ENCODE data around the gene C2CD2. TPM values are rescaled to one million over a fixed set of nuclear protein-coding genes. Genes with fewer than 3 reads are reported as not detected.

C2CD2 gene
- total RNA-seq, 1 donor from 2014 or later, result 20.5 TPM

GRCh38 chr21:41919666-41920398 is 34.0 kb downstream of the C2CD2 start:
- Mint-ChIP-seq H3K27me3 (no peaks in the 10 kb centered on the region), H3K4me1 (ENCODE audit: unreplicated experiment) (peaks cover 11% of the 10 kb centered on the region), H3K9me3 (no peaks in the 10 kb centered on the region), H3K36me3 (peaks cover 17% of the 10 kb centered on the region), H3K4me3 (no peak overlapping the region), H3K27ac (no peak overlapping the region)
- TF ChIP-seq CTCF (conservative IDR thresholded peaks at IDR 0.05), result no peak
- DNase-seq (ENCODE audit: extremely low spot score, unreplicated experiment), result no peak

- DNase-seq (ENCODE audit: extremely low spot score, unreplicated experiment), result no peak
- TF ChIP-seq CTCF (conservative IDR thresholded peaks at IDR 0.05), result no peak
- no peaks in the 10 kb centered on the region for H3K9me3 Mint-ChIP-seq
- H3K36me3 Mint-ChIP-seq, result peaks cover 17% of the 10 kb centered on the region
- no peak overlapping the region for H3K27ac Mint-ChIP-seq
- no peaks in the 10 kb centered on the region for H3K27me3 Mint-ChIP-seq
- no peak overlapping the region for H3K4me3 Mint-ChIP-seq
- peaks cover 11% of the 10 kb centered on the region for H3K4me1 Mint-ChIP-seq (ENCODE audit: unreplicated experiment)
Observed at GRCh38 chr21:41918561-41919358, 35.1 kb downstream of the C2CD2 start.

- Mint-ChIP-seq H3K9me3 (no peaks in the 10 kb centered on the region), H3K27ac (no peak overlapping the region), H3K27me3 (no peaks in the 10 kb centered on the region), H3K36me3 (peaks cover 21% of the 10 kb centered on the region), H3K4me1 (ENCODE audit: unreplicated experiment) (peaks cover 5% of the 10 kb centered on the region), H3K4me3 (no peak overlapping the region)
- DNase-seq (ENCODE audit: extremely low spot score, unreplicated experiment), result no peak
- TF ChIP-seq CTCF (conservative IDR thresholded peaks at IDR 0.05), result no peak
Observed at GRCh38 chr21:41917531-41917930, 36.3 kb downstream of the C2CD2 start.

GRCh38 chr21:41916888-41917433 is 36.9 kb downstream of the C2CD2 start:
- Mint-ChIP-seq H3K9me3 (no peaks in the 10 kb centered on the region), H3K4me1 (ENCODE audit: unreplicated experiment) (peaks cover 5% of the 10 kb centered on the region), H3K4me3 (no peak overlapping the region), H3K36me3 (peaks cover 21% of the 10 kb centered on the region), H3K27ac (no peak overlapping the region), H3K27me3 (no peaks in the 10 kb centered on the region)
- TF ChIP-seq CTCF (conservative IDR thresholded peaks at IDR 0.05), result no peak
- no peak for DNase-seq (ENCODE audit: extremely low spot score, unreplicated experiment)

GRCh38 chr21:41914965-41915364 is 38.9 kb downstream of the C2CD2 start:
- TF ChIP-seq CTCF (conservative IDR thresholded peaks at IDR 0.05), result no peak
- Mint-ChIP-seq H3K4me3 (no peak overlapping the region), H3K9me3 (no peaks in the 10 kb centered on the region), H3K36me3 (peaks cover 21% of the 10 kb centered on the region), H3K4me1 (ENCODE audit: unreplicated experiment) (no peaks in the 10 kb centered on the region), H3K27ac (no peak overlapping the region), H3K27me3 (no peaks in the 10 kb centered on the region)
- DNase-seq (ENCODE audit: extremely low spot score, unreplicated experiment), result no peak

All from type B pancreatic cell (in vitro differentiated cells).